ENCODE data around the gene AMN1. TPM values are rescaled to one million over a fixed set of nuclear protein-coding genes. Genes with fewer than 3 reads are reported as not detected.
"Not testable (repeated sequence)": the region's sequence is repeated elsewhere in the genome, so short reads cannot be mapped to it uniquely, and the experiment has no call there.

The AMN1 gene
- total RNA-seq, 5 donors from 2014 or later (not counting 1 experiment from before 2014, with no cell fraction given), result 8.4 to 13.6 (median 12.2) TPM

DNA sequence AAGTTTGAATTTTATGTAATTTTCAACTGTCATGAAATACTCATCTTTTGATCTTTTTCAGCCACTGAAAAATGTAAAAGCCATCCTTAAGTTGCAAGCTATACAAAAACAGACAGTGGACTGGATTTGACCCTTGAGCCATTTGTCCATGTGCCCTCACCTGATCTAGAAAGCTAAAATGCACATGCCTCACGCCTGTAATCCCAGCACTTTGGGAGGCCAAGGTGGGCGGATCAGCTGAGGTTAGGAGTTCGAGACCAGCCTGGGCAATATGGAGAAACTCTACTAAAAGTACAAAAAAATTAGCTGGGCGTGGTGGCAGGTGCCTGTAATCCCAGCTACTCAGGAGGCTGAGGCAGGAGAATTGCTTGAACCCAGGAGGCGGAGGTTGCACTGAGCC is 2.4 kb upstream of the AMN1 start:
- Mint-ChIP-seq H3K9me3 (peaks cover 6 to 13% (median 8%) of the 10 kb centered on the region in 3 donors), H3K4me1 (peaks cover 58 to 68% (median 65%) of the 10 kb centered on the region in 3 donors), H3K36me3 (peaks cover 23% of the 10 kb centered on the region), H3K27ac (peak overlapping the region in 1 of 2 donors; percentile 79), H3K4me3 (peak overlapping the region in 2 of 3 donors; percentile 63 to 96)
- H3K27ac ChIP-seq (ENCODE audit: low read length); DNase-seq; ATAC-seq (replicated peaks in 1 of 4); H3K27me3 Mint-ChIP-seq; H3K9me3 ChIP-seq; H3K36me3 ChIP-seq (ENCODE audit: control insufficient read depth in 2 of 2, extremely low read depth in 1 of 2, insufficient read depth in 1 of 2, low read length in 1 of 2); H3K4me3 ChIP-seq (ENCODE audit: control insufficient read depth in 1 of 2, extremely low read depth in 1 of 2, low read length in 1 of 2); H3K27me3 ChIP-seq (replicated peaks in 1 of 2; ENCODE audit: control insufficient read depth in 2 of 2, extremely low read depth in 1 of 2, insufficient read depth in 2 of 2, low read length in 1 of 2): not testable (repeated sequence)
- H3K4me1 ChIP-seq (ENCODE audit: control insufficient read depth in 1 of 2, extremely low read depth in 1 of 2, insufficient read depth in 2 of 2, low read length in 2 of 2), result peaks cover 7 to 46% of the 10 kb centered on the region in 2 experiments
- ChIA-PET POLR2A (interaction anchor here in 1 of 2 donors (1.6 kb wide), 1 partner anchor 16 kb away, joined by 3 read pairs; no protein-coding TSS in a partner anchor), CTCF (interaction anchor here (0.6 to 1.0 kb wide), 3 partner anchors 38 to 372 kb away, joined by 3 to 5 read pairs (median 4); no protein-coding TSS in a partner anchor)
- 91% methylated on average over 3 of the region's 5 CpGs for WGBS (ENCODE audit: insufficient coverage)

DNA sequence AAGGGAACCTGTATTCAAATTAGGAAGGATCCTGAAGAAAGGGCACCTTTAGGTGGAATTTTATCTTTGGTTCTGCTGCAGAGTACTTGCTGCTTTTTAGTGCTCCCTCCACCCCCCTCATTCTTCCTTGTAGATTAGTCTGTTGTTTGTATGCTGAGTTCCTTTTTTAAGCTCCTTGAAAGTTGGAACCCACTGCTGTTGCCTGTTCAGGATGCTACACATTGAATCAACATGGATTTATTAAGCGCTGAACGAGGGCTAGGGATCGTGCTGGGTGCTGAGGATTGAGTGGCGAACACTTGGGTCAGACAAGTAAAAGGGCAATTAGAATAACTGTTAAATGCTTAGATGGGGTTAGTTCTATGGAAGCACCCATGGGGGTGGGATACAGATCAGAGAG is 884 bp upstream of the AMN1 start:
- Mint-ChIP-seq H3K27me3 (no peaks in the 10 kb centered on the region), H3K4me1 (peaks cover 60 to 72% (median 64%) of the 10 kb centered on the region in 3 donors), H3K27ac (peak overlapping the region; percentile 98 to 100), H3K4me3 (peak overlapping the region; percentile 96 to 99 (median 97)), H3K9me3 (peaks cover 7 to 13% (median 9%) of the 10 kb centered on the region in 3 donors), H3K36me3 (peaks cover 33% of the 10 kb centered on the region)
- POLR2A ChIA-PET, result interaction anchor here in 1 of 2 donors (0.6 to 1.3 kb wide), 3 partner anchors 70 to 634 kb away, joined by 3 to 7 read pairs (median 4); partner anchors contain the start of genes ETFBKMT and RESF1
- no peak for ATAC-seq (replicated peaks in 1 of 4)
- H3K36me3 ChIP-seq (ENCODE audit: control insufficient read depth in 2 of 2, extremely low read depth in 1 of 2, insufficient read depth in 1 of 2, low read length in 1 of 2), result no peaks in the 10 kb centered on the region
- CTCF ChIA-PET, result interaction anchor here (0.6 to 1.9 kb wide), 3 partner anchors 70 to 221 kb away, joined by 3 to 6 read pairs (median 3); partner anchors contain the start of gene ETFBKMT (in 1 of the 2)
- H3K4me3 ChIP-seq (ENCODE audit: control insufficient read depth in 1 of 2, extremely low read depth in 1 of 2, low read length in 1 of 2), result peak overlapping the region; percentile 71 to 88
- WGBS (ENCODE audit: insufficient coverage), result 88% methylated on average over 4 of the region's 4 CpGs
- no peaks in the 10 kb centered on the region for H3K27me3 ChIP-seq (replicated peaks in 1 of 2; ENCODE audit: control insufficient read depth in 2 of 2, extremely low read depth in 1 of 2, insufficient read depth in 2 of 2, low read length in 1 of 2)
- DNase-seq, result no peak
- peak overlapping the region; percentile 95 for H3K27ac ChIP-seq (ENCODE audit: low read length)
- H3K9me3 ChIP-seq, result no peaks in the 10 kb centered on the region
- H3K4me1 ChIP-seq (ENCODE audit: control insufficient read depth in 1 of 2, extremely low read depth in 1 of 2, insufficient read depth in 2 of 2, low read length in 2 of 2), result peaks cover 7 to 36% of the 10 kb centered on the region in 2 experiments

- peaks cover 7 to 16% (median 11%) of the 10 kb centered on the region in 3 donors for H3K9me3 Mint-ChIP-seq
- ChIA-PET CTCF (interaction anchor here in 1 of 2 donors (0.6 to 1.9 kb wide), 7 partner anchors 14 to 1028 kb away, joined by 3 to 6 read pairs (median 3); partner anchors contain the start of genes ETFBKMT and YARS2), POLR2A (interaction anchor here in 1 of 2 donors (0.6 to 1.3 kb wide), 4 partner anchors 59 to 232 kb away, joined by 3 to 7 read pairs (median 4); partner anchors contain the start of genes ETFBKMT and RESF1)
- DNase-seq (peak in 6 of 35 experiments; percentile 10 to 33 (median 18)), ATAC-seq (replicated peaks in 1 of 4) (peak; percentile 5 to 41 (median 36))
- H3K4me3 Mint-ChIP-seq, result peak overlapping the region; percentile 96 to 99 (median 97)
- H3K36me3 Mint-ChIP-seq, result peaks cover 44% of the 10 kb centered on the region
- WGBS (ENCODE audit: insufficient coverage), result under 1% methylated on average over 17 of the region's 22 CpGs
- H3K27ac Mint-ChIP-seq, result peak overlapping the region; percentile 98 to 100
- no peaks in the 10 kb centered on the region for H3K27me3 ChIP-seq (replicated peaks in 1 of 2; ENCODE audit: control insufficient read depth in 2 of 2, extremely low read depth in 1 of 2, insufficient read depth in 2 of 2, low read length in 1 of 2)
- H3K4me1 Mint-ChIP-seq, result peaks cover 61 to 75% (median 73%) of the 10 kb centered on the region in 3 donors
- H3K27me3 Mint-ChIP-seq, result no peaks in the 10 kb centered on the region
- H3K4me3 ChIP-seq (ENCODE audit: control insufficient read depth in 1 of 2, extremely low read depth in 1 of 2, low read length in 1 of 2), result peak overlapping the region; percentile 72 to 88
- peak overlapping the region; percentile 95 for H3K27ac ChIP-seq (ENCODE audit: low read length)
- H3K9me3 ChIP-seq, result no peaks in the 10 kb centered on the region
- peaks cover 7 to 33% of the 10 kb centered on the region in 2 experiments for H3K4me1 ChIP-seq (ENCODE audit: control insufficient read depth in 1 of 2, extremely low read depth in 1 of 2, insufficient read depth in 2 of 2, low read length in 2 of 2)
- H3K36me3 ChIP-seq (ENCODE audit: control insufficient read depth in 2 of 2, extremely low read depth in 1 of 2, insufficient read depth in 1 of 2, low read length in 1 of 2), result no peaks in the 10 kb centered on the region
Measured at GRCh38 chr12:31728289-31728916, 418 bp downstream of the AMN1 start.

- POLR2A ChIA-PET, result no interaction called here
- Histone ChIP-seq H3K4me3 (ENCODE audit: control insufficient read depth in 1 of 2, extremely low read depth in 1 of 2, low read length in 1 of 2) (no peak overlapping the region), H3K27me3 (replicated peaks in 1 of 2; ENCODE audit: control insufficient read depth in 2 of 2, extremely low read depth in 1 of 2, insufficient read depth in 2 of 2, low read length in 1 of 2) (no peaks in the 10 kb centered on the region), H3K9me3 (no peaks in the 10 kb centered on the region), H3K27ac (ENCODE audit: low read length) (no peak overlapping the region), H3K36me3 (ENCODE audit: control insufficient read depth in 2 of 2, extremely low read depth in 1 of 2, insufficient read depth in 1 of 2, low read length in 1 of 2) (no peaks in the 10 kb centered on the region), H3K4me1 (ENCODE audit: control insufficient read depth in 1 of 2, extremely low read depth in 1 of 2, insufficient read depth in 2 of 2, low read length in 2 of 2) (peaks cover 7 to 36% of the 10 kb centered on the region in 2 experiments)
- Mint-ChIP-seq H3K4me3 (peak overlapping the region; percentile 28 to 49 (median 29)), H3K4me1 (peaks cover 65 to 79% (median 77%) of the 10 kb centered on the region in 3 donors), H3K27me3 (no peaks in the 10 kb centered on the region), H3K36me3 (peaks cover 53% of the 10 kb centered on the region), H3K9me3 (peaks cover 7 to 16% (median 11%) of the 10 kb centered on the region in 3 donors), H3K27ac (peak overlapping the region; percentile 46 to 73)
- no peak for DNase-seq
- CTCF ChIA-PET, result interaction anchor here (1.4 to 1.6 kb wide), 2 partner anchors 45 to 251 kb away, joined by 3 to 5 read pairs; no protein-coding TSS in a partner anchor
- WGBS (ENCODE audit: insufficient coverage), result no CpG with 5 or more reads among the region's 2 CpGs
- no peak for ATAC-seq (replicated peaks in 1 of 4)
Measured at GRCh38 chr12:31727192-31727591, 1.6 kb downstream of the AMN1 start.

GRCh38 chr12:31726575-31726974 is 2.2 kb downstream of the AMN1 start:
- H3K27ac ChIP-seq (ENCODE audit: low read length), result no peak overlapping the region
- peaks cover 67 to 80% (median 79%) of the 10 kb centered on the region in 3 donors for H3K4me1 Mint-ChIP-seq
- H3K4me1 ChIP-seq (ENCODE audit: control insufficient read depth in 1 of 2, extremely low read depth in 1 of 2, insufficient read depth in 2 of 2, low read length in 2 of 2), result peaks cover 7 to 40% of the 10 kb centered on the region in 2 experiments
- DNase-seq (no peak), ATAC-seq (replicated peaks in 1 of 4) (no peak)
- H3K4me3 Mint-ChIP-seq, result no peak overlapping the region
- no peaks in the 10 kb centered on the region for H3K27me3 ChIP-seq (replicated peaks in 1 of 2; ENCODE audit: control insufficient read depth in 2 of 2, extremely low read depth in 1 of 2, insufficient read depth in 2 of 2, low read length in 1 of 2)
- no peak overlapping the region for H3K4me3 ChIP-seq (ENCODE audit: control insufficient read depth in 1 of 2, extremely low read depth in 1 of 2, low read length in 1 of 2)
- H3K27me3 Mint-ChIP-seq, result no peaks in the 10 kb centered on the region
- peaks cover 8 to 11% (median 10%) of the 10 kb centered on the region in 3 donors for H3K9me3 Mint-ChIP-seq
- ChIA-PET POLR2A (interaction anchor here in 1 of 2 donors (0.6 kb wide), 1 partner anchor 136 kb away, joined by 3 read pairs; no protein-coding TSS in a partner anchor), CTCF (interaction anchor here (1.4 to 1.6 kb wide), 2 partner anchors 45 to 252 kb away, joined by 3 to 5 read pairs; no protein-coding TSS in a partner anchor)
- peak overlapping the region; percentile 21 to 46 for H3K27ac Mint-ChIP-seq
- peaks cover 59% of the 10 kb centered on the region for H3K36me3 Mint-ChIP-seq
- no peaks in the 10 kb centered on the region for H3K36me3 ChIP-seq (ENCODE audit: control insufficient read depth in 2 of 2, extremely low read depth in 1 of 2, insufficient read depth in 1 of 2, low read length in 1 of 2)
- H3K9me3 ChIP-seq, result no peaks in the 10 kb centered on the region

DNA sequence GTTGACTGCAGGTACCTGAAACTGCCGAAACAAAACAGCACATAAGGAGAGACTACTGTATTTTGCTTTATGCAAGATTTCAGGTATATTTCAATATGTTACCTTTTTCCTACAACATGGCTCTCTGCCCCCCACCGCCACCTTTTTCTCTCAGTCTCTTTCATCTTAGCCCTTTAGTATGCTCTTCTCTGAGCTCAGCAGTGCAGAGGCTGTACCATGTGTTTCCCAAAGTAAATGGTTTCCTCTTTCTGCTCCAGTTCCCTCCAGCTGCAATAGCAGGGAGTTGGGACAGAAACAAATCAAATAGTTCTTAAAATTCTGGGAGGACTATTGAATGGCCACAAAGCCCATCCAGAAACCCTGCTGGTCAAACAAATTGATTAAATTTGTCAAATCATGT is 4.3 kb downstream of the AMN1 start:
- Histone ChIP-seq H3K9me3 (peaks cover 2% of the 10 kb centered on the region), H3K27me3 (replicated peaks in 1 of 2; ENCODE audit: control insufficient read depth in 2 of 2, extremely low read depth in 1 of 2, insufficient read depth in 2 of 2, low read length in 1 of 2) (no peaks in the 10 kb centered on the region), H3K36me3 (ENCODE audit: control insufficient read depth in 2 of 2, extremely low read depth in 1 of 2, insufficient read depth in 1 of 2, low read length in 1 of 2) (no peaks in the 10 kb centered on the region), H3K4me3 (ENCODE audit: control insufficient read depth in 1 of 2, extremely low read depth in 1 of 2, low read length in 1 of 2) (no peak overlapping the region), H3K4me1 (ENCODE audit: control insufficient read depth in 1 of 2, extremely low read depth in 1 of 2, insufficient read depth in 2 of 2, low read length in 2 of 2) (peaks cover 1 to 41% of the 10 kb centered on the region in 2 experiments), H3K27ac (ENCODE audit: low read length) (no peak overlapping the region)
- ChIA-PET CTCF (interaction anchor here in 1 of 2 donors (0.6 kb wide), 1 partner anchor 42 kb away, joined by 5 read pairs; no protein-coding TSS in a partner anchor), POLR2A (no interaction called here)
- peaks cover 5 to 16% (median 11%) of the 10 kb centered on the region in 3 donors for H3K9me3 Mint-ChIP-seq
- H3K36me3 Mint-ChIP-seq, result peaks cover 64% of the 10 kb centered on the region
- DNase-seq (no peak), ATAC-seq (replicated peaks in 1 of 4) (no peak)
- peaks cover 67 to 79% (median 68%) of the 10 kb centered on the region in 3 donors for H3K4me1 Mint-ChIP-seq
- 83% methylated on average over 1 of the region's 2 CpGs for WGBS (ENCODE audit: insufficient coverage)
- peak overlapping the region; percentile 13 to 40 for H3K27ac Mint-ChIP-seq
- no peaks in the 10 kb centered on the region for H3K27me3 Mint-ChIP-seq
- no peak overlapping the region for H3K4me3 Mint-ChIP-seq
